NCI-H748 (cell line): ENCODE results near the gene KLHL6.

Source experiments
- DNase-seq: peaks from one replicate; lab custom pipeline; 2025; ENCODE audit not compliant: unreplicated experiment; lab: John Stamatoyannopoulos, UW

The KLHL6 gene

GRCh38 chr3:183506674-183507320 lies 48.7 kb downstream of the KLHL6 start:
- DNase-seq, result no peak

- DNase-seq, result no peak
Measured at GRCh38 chr3:183504597-183504996, 50.9 kb downstream of the KLHL6 start.

GRCh38 chr3:183503746-183504145 lies 51.8 kb downstream of the KLHL6 start:
- no peak for DNase-seq

GRCh38 chr3:183502237-183503181 lies 53.0 kb downstream of the KLHL6 start:
- DNase-seq, result peak; percentile 50

- no peak for DNase-seq
Measured at GRCh38 chr3:183500981-183501704, 54.4 kb downstream of the KLHL6 start.

- DNase-seq, result peak; percentile 42
Measured at GRCh38 chr3:183500319-183500718, 55.2 kb downstream of the KLHL6 start.

GRCh38 chr3:183498634-183499033 lies 56.9 kb downstream of the KLHL6 start:
- DNase-seq, result no peak

- no peak for DNase-seq
Measured at GRCh38 chr3:183497313-183497712, 58.2 kb downstream of the KLHL6 start.

- DNase-seq, result no peak
Measured at GRCh38 chr3:183496311-183496710, 59.2 kb downstream of the KLHL6 start.

GRCh38 chr3:183494341-183494740 lies 61.2 kb downstream of the KLHL6 start:
- DNase-seq, result no peak

GRCh38 chr3:183493296-183494045 lies 62.0 kb downstream of the KLHL6 start:
- DNase-seq, result no peak

- DNase-seq, result no peak
Measured at GRCh38 chr3:183492849-183493179, 62.7 kb downstream of the KLHL6 start.

- no peak for DNase-seq
Measured at GRCh38 chr3:183491923-183492848, 63.3 kb downstream of the KLHL6 start.

GRCh38 chr3:183491109-183491922 lies 64.2 kb downstream of the KLHL6 start:
- no peak for DNase-seq

GRCh38 chr3:183490653-183491052 lies 64.9 kb downstream of the KLHL6 start:
- peak; percentile 53 for DNase-seq

- no peak for DNase-seq
Measured at GRCh38 chr3:183490211-183490601, 65.3 kb downstream of the KLHL6 start.

GRCh38 chr3:183489455-183490210 lies 65.9 kb downstream of the KLHL6 start:
- no peak for DNase-seq

- DNase-seq, result no peak
Measured at GRCh38 chr3:183488343-183488742, 67.2 kb downstream of the KLHL6 start.
